Measurements from ENCODE around the gene KRT79. TPM values are rescaled to one million over a fixed set of nuclear protein-coding genes. Genes with fewer than 3 reads are reported as not detected.

KRT79 gene
- total RNA-seq, 1 donor from 2014 or later = not detected

- no peaks in the 10 kb centered on the region for H3K9me3 Mint-ChIP-seq (ENCODE audit: unreplicated experiment)
- no peak for DNase-seq (ENCODE audit: low spot score)
- H3K36me3 Mint-ChIP-seq (ENCODE audit: low read depth, unreplicated experiment) = no peaks in the 10 kb centered on the region
- H3K4me3 Mint-ChIP-seq (ENCODE audit: unreplicated experiment) = no peak overlapping the region
- no peak overlapping the region for H3K27ac Mint-ChIP-seq (ENCODE audit: unreplicated experiment)
- H3K27me3 Mint-ChIP-seq (ENCODE audit: unreplicated experiment) = peaks cover 3% of the 10 kb centered on the region
- H3K4me1 Mint-ChIP-seq (ENCODE audit: unreplicated experiment) = no peaks in the 10 kb centered on the region
- TF ChIP-seq, protein P1, sequence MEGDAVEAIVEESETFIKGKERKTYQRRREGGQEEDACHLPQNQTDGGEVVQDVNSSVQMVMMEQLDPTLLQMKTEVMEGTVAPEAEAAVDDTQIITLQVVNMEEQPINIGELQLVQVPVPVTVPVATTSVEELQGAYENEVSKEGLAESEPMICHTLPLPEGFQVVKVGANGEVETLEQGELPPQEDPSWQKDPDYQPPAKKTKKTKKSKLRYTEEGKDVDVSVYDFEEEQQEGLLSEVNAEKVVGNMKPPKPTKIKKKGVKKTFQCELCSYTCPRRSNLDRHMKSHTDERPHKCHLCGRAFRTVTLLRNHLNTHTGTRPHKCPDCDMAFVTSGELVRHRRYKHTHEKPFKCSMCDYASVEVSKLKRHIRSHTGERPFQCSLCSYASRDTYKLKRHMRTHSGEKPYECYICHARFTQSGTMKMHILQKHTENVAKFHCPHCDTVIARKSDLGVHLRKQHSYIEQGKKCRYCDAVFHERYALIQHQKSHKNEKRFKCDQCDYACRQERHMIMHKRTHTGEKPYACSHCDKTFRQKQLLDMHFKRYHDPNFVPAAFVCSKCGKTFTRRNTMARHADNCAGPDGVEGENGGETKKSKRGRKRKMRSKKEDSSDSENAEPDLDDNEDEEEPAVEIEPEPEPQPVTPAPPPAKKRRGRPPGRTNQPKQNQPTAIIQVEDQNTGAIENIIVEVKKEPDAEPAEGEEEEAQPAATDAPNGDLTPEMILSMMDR (IDR thresholded peaks at IDR 0.05; ENCODE audit: unreplicated experiment) = no peak
Measured at GRCh38 chr12:52814710-52815155, 19.4 kb downstream of the KRT79 start.

- no peak for DNase-seq (ENCODE audit: low spot score)
- Mint-ChIP-seq H3K36me3 (ENCODE audit: low read depth, unreplicated experiment) (no peaks in the 10 kb centered on the region), H3K27me3 (ENCODE audit: unreplicated experiment) (peaks cover 3% of the 10 kb centered on the region), H3K9me3 (ENCODE audit: unreplicated experiment) (no peaks in the 10 kb centered on the region), H3K27ac (ENCODE audit: unreplicated experiment) (no peak within 1 kb of the TSS), H3K4me1 (ENCODE audit: unreplicated experiment) (no peaks in the 10 kb centered on the region), H3K4me3 (ENCODE audit: unreplicated experiment) (no peak within 1 kb of the TSS)
- TF ChIP-seq, protein P1 (IDR thresholded peaks at IDR 0.05; ENCODE audit: unreplicated experiment) = no peak
Measured at GRCh38 chr12:52813885-52814709, 20.0 kb downstream of the KRT79 start, which contains the start of gene KRT4. Gene KRT4 (minus strand): TSS chr12:52814116. CDS start chr12:52814058, 58 bp downstream.

GRCh38 chr12:52813203-52813819 is 20.8 kb downstream of the KRT79 start:
- no peak overlapping the region for H3K4me3 Mint-ChIP-seq (ENCODE audit: unreplicated experiment)
- H3K4me1 Mint-ChIP-seq (ENCODE audit: unreplicated experiment) = no peaks in the 10 kb centered on the region
- DNase-seq (ENCODE audit: low spot score) = no peak
- TF ChIP-seq, protein P1 (IDR thresholded peaks at IDR 0.05; ENCODE audit: unreplicated experiment) = no peak
- no peaks in the 10 kb centered on the region for H3K36me3 Mint-ChIP-seq (ENCODE audit: low read depth, unreplicated experiment)
- H3K9me3 Mint-ChIP-seq (ENCODE audit: unreplicated experiment) = no peaks in the 10 kb centered on the region
- peaks cover 5% of the 10 kb centered on the region for H3K27me3 Mint-ChIP-seq (ENCODE audit: unreplicated experiment)
- H3K27ac Mint-ChIP-seq (ENCODE audit: unreplicated experiment) = no peak overlapping the region

DNA sequence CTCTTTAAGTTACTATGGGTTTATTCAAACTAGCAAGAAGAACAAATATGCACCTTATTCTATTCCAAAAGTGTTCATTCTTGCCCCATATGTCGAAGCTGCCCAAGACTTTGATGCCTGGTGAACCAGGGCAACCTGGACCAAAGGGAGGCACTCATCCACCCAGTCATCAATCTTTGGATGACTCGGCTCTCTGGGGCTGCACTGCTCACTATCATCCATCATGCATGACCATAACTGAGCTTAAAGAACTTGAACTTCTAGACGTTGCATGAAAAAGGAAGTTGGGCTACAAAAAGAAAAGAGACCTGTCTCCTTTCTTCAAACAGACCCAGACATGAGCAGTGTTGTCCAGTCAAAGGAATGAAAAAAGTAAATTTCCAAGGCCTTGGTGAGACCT is 21.4 kb downstream of the KRT79 start:
- TF ChIP-seq, protein P1 (IDR thresholded peaks at IDR 0.05; ENCODE audit: unreplicated experiment) = no peak
- H3K4me3 Mint-ChIP-seq (ENCODE audit: unreplicated experiment) = no peak overlapping the region
- peaks cover 5% of the 10 kb centered on the region for H3K27me3 Mint-ChIP-seq (ENCODE audit: unreplicated experiment)
- H3K27ac Mint-ChIP-seq (ENCODE audit: unreplicated experiment) = no peak overlapping the region
- H3K4me1 Mint-ChIP-seq (ENCODE audit: unreplicated experiment) = no peaks in the 10 kb centered on the region
- H3K9me3 Mint-ChIP-seq (ENCODE audit: unreplicated experiment) = no peaks in the 10 kb centered on the region
- H3K36me3 Mint-ChIP-seq (ENCODE audit: low read depth, unreplicated experiment) = no peaks in the 10 kb centered on the region
- DNase-seq (ENCODE audit: low spot score) = no peak

- peaks cover 5% of the 10 kb centered on the region for H3K27me3 Mint-ChIP-seq (ENCODE audit: unreplicated experiment)
- H3K9me3 Mint-ChIP-seq (ENCODE audit: unreplicated experiment) = no peaks in the 10 kb centered on the region
- no peak for DNase-seq (ENCODE audit: low spot score)
- TF ChIP-seq, protein P1 (IDR thresholded peaks at IDR 0.05; ENCODE audit: unreplicated experiment) = no peak
- H3K4me1 Mint-ChIP-seq (ENCODE audit: unreplicated experiment) = no peaks in the 10 kb centered on the region
- H3K36me3 Mint-ChIP-seq (ENCODE audit: low read depth, unreplicated experiment) = no peaks in the 10 kb centered on the region
- H3K27ac Mint-ChIP-seq (ENCODE audit: unreplicated experiment) = no peak overlapping the region
- H3K4me3 Mint-ChIP-seq (ENCODE audit: unreplicated experiment) = no peak overlapping the region
Measured at GRCh38 chr12:52812073-52812400, 22.1 kb downstream of the KRT79 start.

All from endothelial cell (in vitro differentiated cells).